NCI-H526 treated with DMSO at 0.1 percent for 48 hours (cell line): ENCODE measurements around the gene KLKB1.
"Not testable (repeated sequence)": the region's sequence is repeated elsewhere in the genome, so short reads cannot be mapped to it uniquely, and the experiment has no call there.

Experiments
- DNase-seq: peaks from one replicate; lab custom pipeline; 2025; lab: John Stamatoyannopoulos, UW

The KLKB1 gene

DNA sequence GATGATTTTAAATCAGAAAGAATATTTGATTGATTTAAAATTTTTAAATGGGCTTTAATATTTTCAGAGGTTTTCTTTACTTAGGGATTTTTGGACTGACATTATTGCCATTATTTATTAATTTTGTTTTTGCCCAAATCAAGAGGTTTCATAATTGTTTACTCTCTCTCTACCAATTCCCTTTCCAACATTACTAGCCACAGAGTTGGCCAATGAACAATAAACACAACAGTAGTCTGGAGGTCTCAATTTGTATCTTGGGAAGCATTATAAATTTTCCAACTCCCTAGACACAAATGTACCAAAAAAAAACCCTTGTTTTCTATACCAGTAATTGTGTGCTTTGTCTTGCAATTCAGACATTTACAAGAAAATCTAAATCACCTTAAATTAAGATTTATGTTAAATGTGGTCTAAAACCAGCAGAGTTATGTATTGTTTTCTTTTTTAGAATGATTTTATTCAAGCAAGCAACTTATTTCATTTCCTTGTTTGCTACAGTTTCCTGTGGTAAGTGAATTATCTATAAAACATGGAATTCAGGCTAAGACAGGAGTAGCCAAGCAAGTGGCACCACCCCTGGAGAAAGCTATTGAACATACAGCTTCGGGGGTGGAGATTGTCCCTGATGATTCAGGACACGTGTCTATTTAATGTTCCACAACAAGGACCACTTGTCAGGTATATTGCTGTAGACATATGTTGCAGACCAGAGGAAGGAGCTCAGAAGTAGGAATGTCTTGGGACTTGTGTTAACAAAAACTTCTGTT is 622 bp downstream of the KLKB1 start:
- no peak for DNase-seq

- DNase-seq: no peak
Measured at GRCh38 chr4:186228514-186228894, 1.2 kb downstream of the KLKB1 start.

GRCh38 chr4:186234367-186234766 is 7.1 kb downstream of the KLKB1 start:
- no peak for DNase-seq

- DNase-seq: no peak
Measured at GRCh38 chr4:186236126-186236525, 8.8 kb downstream of the KLKB1 start.

DNA sequence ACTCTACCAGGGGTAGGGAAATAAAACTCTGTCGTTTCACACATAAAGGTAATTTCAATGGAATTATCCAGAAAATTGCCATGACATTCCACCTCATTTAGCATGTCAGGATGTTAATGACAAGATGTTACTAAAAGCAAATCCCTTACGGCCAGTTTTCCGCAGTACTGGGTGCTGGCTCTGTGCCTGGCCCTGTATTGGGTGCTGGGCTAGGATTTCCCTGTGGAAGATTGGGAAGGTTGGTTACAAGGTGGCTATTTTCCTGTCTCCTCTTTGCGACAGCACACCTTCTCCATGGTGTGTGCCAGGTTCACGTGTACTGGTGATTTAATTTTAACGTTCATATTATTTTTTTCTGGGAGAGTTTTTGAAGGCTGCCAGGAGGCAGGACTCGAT is 13.1 kb downstream of the KLKB1 start:
- DNase-seq: no peak

DNA sequence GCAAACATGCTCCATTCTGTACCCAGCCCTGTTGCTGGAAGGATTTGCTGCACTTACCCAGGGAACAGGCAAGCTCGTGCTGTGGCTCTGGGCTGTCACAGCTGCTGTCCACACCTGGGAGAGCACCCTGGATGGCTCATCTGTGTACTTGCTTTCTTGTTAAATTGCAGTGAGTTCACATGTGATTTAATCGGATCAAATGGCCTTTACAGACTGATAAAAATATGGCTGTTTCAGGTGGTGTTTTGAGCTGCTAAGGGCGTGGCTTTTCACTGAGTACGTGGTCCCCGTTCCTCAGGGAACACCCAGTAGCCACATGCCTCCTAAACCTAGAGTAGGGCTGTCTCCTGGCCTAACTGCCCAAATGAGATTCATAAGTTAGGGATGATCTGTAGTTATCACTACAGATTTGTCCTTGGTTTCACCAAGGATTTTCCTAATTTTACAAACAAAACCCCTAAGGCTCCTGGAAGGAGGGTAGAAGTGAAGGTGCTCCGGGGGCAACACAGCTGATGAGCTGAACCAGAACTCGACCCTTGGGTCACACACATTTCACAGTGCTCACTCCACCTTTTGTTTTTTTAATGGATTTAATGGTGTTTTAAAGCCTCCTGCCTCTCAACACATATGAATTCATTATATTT is 13.7 kb downstream of the KLKB1 start:
- DNase-seq: peak; percentile 51

GRCh38 chr4:186241616-186242015 is 14.3 kb downstream of the KLKB1 start:
- no peak for DNase-seq

DNA sequence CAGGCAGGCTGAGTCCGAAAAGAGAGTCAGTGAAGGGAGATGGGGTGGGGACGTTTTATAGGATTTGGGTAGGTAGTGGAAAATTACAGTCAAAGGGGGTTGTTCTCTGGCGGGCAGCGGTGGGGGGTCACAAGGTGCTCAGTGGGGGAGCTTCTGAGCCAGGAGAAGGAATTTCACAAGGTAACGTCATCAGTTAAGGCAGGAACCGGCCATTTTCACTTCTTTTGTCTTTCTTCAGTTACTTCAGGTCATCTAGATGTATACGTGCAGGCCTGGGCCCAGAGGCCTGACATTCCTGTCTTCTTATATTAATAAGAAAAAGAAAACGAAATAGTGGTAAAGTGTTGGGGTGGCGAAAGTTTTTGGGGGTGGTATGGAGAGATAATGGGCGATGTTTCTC is 14.7 kb downstream of the KLKB1 start:
- DNase-seq: not testable (repeated sequence)

GRCh38 chr4:186243331-186243730 is 16.0 kb downstream of the KLKB1 start:
- no peak for DNase-seq

GRCh38 chr4:186244835-186245234 is 17.5 kb downstream of the KLKB1 start:
- no peak for DNase-seq

GRCh38 chr4:186247062-186247752 is 19.9 kb downstream of the KLKB1 start:
- not testable (repeated sequence) for DNase-seq

- DNase-seq: no peak
Measured at GRCh38 chr4:186248643-186249042, 21.3 kb downstream of the KLKB1 start.

DNA sequence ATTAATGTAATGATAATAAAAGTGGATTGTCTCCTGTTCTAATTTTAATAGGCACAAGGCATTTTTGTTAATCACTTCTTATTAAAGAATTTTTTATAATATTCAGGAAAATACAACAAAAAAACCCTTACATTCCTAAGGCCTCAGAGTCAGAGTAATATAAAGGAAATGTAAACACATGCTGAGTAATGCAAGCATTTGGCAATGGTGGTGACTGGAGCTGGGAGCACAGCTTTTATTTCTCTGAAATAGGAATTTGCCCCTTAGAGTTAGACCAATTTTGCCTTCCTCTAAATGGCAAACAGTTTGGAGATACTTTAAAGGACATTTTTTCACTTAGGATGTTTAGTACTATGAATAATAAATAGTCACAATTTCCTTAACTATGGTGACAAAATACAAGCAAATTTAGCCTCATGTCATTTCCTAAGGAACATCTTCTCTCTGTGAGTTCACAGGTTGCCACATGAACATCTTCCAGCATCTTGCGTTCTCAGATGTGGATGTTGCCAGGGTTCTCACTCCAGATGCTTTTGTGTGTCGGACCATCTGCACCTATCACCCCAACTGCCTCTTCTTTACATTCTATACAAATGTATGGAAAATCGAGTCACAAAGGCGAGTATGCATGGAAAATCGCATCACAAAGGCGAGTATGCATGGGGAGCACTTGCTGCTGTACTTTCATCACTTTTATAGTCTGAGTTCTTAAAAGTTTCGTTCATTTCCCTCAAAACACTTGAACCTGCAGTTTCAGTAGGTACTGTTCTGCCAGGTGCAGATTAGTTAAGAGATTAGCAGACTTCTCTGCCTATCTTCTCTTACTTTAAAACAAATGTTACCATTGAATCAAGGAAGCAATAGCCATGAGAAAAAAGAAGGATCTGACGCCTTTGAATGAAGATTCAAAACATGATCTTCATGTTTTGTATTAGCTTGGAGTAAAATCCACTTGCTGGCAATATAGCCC is 22.8 kb downstream of the KLKB1 start:
- no peak for DNase-seq

DNA sequence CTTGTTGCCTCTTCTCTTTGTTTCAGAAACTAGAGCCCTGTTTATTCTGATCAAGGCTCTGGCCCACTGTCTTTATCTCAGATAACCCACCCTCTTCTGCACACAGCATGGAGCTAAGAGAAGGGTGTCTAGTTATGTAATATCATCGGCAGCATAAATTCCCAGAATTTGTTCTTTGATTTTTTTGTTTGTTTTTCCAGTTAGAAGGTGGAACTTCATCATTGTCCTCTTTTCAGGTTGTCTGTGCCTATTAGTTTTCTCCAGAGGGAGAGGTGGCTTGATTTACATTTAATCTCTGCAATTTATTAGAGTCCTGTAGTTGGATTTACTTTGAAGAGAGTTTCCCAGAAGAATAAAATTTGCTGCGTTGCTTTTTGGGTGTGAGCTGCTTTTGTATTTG is 23.5 kb downstream of the KLKB1 start:
- no peak for DNase-seq

DNA sequence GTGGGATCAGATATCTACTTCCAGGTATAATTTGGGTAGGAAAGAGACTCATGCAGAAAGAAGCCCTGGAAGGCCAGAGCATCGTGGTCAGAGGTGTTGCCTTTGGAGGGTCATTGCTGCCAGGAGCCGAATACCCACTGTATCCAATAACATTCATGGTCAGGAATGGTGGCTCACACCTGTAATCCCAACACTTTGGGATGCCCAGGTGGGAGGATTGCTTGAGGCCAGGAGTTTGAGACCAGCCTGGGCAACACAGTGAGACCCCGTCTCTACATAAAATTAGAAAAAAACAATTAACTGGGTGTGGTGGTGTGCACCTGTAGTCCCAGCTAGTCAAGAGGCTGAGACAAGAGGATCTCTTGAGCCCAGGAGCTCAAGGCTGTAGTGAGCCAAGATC is 27.8 kb downstream of the KLKB1 start:
- no peak for DNase-seq

GRCh38 chr4:186258216-186258811 is 31.0 kb downstream of the KLKB1 start:
- no peak for DNase-seq

GRCh38 chr4:186260117-186260503 is 32.8 kb downstream of the KLKB1 start:
- DNase-seq: no peak

- DNase-seq: no peak
Measured at GRCh38 chr4:186260504-186261448, 33.5 kb downstream of the KLKB1 start.

DNA sequence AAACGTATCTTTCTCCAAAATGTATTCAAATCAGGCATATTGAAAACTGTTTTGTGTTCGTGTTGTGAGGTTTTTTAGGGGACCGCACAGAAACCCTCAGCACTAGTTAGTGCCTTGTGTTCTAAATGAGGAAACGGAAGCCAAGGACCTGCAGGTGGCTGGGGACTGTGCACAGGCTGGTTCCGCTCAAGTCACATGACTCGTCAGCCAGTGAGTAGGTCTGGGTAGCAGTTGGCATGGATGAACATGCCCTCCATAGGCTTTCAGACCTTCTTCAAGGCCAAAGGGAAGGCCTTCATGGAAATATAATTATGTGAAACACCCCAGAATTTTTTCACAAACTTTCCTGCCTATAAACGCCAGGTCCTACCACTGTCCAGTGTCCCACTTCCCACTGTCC is 37.4 kb downstream of the KLKB1 start:
- no peak for DNase-seq

- DNase-seq: not testable (repeated sequence)
Measured at GRCh38 chr4:186265250-186265649, 37.9 kb downstream of the KLKB1 start.
